HT1080 (cell line): Measurements from ENCODE around the gene DDX24. TPM values are rescaled to one million over a fixed set of nuclear protein-coding genes. Genes with fewer than 3 reads are reported as not detected.
"Not testable (repeated sequence)": the region's sequence is repeated elsewhere in the genome, so short reads cannot be mapped to it uniquely, and the experiment has no call there.

Source experiments
- DNase-seq: peaks from one replicate; pipeline ENCODE4 v3.0.0-alpha.2; 2015; ENCODE audit warnings: low read depth
- total RNA-seq: library from RNA; depleted of rRNA; stranded (reverse); fragments of >200 nt; shearing (Covaris generic); gene quantifications from 2 replicates; pipeline ENCODE4 v1.2.3, GENCODE V29; 2014

The DDX24 gene
- total RNA-seq, 1 experiment from 2014 or later, result 197 TPM

DNA sequence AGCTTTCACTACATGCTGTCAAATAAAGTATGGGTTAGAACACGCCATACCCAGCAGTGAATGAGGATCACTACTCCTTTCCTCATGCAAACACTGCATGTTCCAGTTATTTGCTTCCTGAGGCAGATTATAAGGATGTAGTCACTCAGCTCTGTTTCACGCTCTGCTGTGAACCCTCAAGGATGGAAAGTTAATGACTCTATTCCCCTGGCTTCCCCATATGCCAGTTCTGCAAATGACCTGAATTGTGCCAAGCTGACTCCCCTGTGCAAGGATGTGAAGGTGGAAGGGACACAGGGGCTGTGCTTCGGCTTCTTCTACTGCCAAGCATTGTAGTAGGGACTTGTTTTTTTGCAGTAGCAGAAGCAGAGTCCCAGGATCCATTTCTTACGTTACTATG, 6.9 kb upstream of the DDX24 start:
- DNase-seq, result no peak

DNA sequence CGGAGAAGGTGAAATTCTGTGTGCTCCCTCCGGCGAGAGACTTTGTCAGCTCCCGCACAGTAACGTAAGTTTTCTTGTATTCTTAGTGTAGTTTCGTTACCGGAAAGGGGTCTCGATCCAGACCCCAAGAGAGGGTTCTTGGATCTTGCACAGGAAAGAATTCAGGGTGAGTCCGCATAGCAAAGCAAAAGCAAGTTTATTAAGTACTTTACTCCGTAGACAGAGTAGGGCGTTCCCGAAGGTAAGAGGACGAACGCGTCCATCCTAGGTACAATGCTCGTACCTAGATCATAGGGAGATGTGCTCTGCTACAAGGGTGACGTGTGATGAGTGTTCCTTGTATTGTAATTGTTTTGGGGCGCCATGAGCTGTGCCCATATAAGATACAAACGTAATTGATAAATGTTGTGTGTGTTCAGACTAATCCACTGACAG, 401 bp upstream of the DDX24 start:
- no peak for DNase-seq

DNA sequence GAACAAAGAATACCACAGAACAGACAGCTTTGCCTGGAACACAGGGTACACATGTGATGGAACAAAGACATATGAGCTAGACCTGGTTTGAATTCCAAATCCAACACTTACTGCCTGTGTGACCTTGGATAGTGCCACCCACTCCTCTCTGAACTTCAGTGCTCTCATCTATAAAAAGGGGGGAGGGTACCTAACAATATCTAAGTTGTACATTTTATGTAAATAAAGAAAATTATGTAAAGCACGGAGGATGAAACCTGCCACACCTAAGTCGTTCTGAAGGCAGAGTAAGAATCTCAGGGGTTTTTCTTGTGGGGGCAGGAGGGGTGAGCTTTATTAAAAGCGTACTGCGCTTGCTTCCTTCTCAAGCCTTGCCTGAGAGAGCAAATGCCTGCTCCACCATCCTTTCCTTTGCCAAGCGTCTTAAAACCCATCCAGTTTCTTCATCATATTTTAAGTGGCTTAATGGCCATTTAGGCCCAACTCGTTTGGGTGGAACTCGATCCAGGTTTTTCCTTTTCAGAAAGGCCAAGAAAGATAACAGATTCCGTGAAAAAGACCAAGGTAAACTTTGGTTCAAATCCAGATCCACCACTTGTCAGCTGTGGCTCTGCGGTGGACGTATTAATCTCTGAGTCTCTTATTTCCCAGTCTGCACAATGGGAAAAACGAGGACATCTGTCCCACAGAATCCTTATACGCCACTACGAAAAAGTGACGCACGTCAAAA, 946 bp downstream of the DDX24 start:
- DNase-seq, result peak; percentile 20

DNA sequence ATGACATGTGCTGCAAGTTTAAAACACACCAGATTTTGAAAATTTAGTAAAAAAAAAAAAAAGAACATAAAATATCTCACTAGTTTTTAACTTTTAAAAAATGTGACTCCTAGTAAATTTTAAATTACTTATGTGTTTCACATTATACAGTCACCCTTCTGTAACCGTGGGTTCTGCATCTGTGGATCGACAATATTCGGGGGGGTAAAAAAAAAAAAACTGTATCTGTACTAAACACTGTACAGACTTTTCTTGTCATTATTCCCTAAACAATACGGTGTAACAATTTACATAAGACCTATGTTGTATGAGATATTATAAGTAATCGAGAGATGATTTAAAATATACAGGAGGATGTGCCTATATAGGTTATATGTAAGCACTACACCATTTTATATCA, 3.2 kb downstream of the DDX24 start:
- no peak for DNase-seq

DNA sequence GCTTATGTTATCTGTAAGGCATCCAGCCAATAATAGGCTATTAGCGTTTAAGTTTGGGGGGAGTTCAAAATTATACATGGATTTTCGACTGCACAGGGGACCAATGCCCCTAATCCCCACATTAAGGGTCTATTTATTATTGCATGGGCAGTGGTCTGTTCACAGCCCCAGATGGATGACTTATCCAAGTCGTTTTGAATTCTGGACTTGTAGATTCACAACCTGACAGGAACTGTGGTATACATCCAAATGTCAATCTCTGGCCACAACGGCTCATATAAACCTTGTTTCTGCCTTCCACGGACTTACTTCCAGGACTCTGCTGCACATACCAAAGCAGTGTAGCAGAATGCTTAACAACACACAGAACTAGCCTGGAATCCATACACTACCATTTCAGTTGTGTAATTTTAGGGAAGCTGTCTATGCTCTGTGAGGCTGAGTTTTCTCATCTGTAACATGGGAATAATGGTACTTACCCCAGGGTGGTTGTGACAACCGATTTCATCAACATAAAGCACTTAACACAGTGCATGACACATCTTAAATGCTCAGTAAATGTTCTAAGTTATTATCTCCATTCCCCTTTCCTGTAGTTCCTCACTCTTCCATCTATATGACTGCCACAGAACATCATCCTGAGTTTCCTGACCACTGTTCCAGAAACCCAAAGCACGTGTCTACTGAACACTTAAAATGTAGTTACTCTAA, 3.7 kb downstream of the DDX24 start:
- no peak for DNase-seq

DNA sequence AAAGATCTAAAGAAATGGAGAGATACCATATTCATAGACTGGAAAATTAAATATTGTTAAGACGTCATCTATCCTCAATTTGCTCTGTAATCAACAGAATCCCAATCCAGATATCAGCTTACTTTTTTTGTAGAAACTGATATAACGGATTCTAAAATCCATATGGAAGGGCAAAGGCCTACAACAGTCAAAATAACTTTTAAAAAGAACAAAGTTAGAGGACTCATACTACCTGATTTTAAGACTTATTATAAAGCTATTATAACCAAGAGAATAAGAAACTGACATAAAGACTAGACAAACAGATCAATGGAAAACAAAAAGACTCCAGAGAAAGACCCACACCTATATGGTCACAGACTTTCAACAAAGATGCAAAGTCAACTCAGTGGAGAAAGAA, 6.0 kb downstream of the DDX24 start:
- no peak for DNase-seq

DNA sequence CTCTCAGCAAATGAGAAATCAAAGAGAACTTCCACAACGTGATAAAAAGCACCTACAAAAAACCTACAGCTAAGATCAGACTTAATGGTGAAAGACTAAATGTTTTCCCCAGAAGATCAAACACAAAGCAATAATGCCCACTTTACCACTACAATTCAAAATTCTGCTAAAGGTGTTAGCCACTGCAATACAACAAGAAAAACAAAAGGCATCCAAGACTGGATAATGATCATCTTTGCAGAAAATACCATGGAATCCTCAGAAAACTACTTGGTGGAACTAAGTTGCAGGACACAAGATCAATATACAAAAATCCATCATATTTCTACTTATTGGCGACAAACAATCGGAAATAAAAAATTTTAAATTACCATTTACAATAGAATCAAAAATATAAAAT, 6.5 kb downstream of the DDX24 start:
- DNase-seq, result no peak

DNA sequence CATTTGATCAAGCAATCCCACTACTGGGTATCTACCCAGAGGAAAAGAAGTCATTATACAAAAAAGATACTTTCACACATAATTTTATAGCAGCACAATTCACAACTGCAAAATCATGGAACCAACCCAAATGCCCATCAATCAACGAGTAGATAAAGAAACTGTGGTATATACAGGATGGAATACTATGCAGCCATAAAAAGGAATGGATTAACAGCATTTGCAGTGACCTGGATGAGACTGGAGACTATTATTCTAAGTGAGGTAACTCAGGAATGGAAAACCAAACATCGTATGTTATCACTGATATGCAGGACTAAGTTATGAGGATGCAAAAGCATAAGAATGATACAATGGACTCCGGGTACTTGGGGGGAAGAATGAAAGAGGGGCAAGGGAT, 8.9 kb downstream of the DDX24 start:
- DNase-seq, result not testable (repeated sequence)

DNA sequence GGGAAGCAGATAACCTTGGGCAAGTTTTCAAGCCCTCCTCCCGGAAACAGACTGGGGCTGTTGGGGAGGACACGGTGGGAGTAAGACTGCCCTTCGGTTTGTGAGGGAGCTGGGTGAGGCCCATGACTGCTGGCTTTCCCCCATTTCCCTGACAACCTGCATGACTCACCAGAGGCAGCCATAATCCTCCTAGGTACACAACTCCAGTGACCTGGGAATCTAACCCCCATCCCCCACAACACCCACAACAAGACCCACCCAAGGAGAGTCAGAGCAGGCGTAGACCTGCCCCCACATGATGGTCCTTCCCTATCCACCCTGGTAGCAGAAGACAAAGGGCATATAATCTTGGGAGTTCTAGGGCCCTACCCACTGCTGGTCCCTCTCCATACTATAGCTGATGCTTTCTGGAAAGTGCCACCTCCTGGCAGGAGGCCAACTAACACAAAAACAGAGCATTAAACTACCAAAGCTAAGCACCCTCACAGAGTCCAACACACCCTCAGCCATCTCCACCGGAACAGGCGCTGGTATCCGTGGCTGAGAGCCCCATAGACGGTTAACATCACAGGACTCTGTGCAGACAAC, 14.8 kb downstream of the DDX24 start:
- DNase-seq, result peak; percentile 20

DNA sequence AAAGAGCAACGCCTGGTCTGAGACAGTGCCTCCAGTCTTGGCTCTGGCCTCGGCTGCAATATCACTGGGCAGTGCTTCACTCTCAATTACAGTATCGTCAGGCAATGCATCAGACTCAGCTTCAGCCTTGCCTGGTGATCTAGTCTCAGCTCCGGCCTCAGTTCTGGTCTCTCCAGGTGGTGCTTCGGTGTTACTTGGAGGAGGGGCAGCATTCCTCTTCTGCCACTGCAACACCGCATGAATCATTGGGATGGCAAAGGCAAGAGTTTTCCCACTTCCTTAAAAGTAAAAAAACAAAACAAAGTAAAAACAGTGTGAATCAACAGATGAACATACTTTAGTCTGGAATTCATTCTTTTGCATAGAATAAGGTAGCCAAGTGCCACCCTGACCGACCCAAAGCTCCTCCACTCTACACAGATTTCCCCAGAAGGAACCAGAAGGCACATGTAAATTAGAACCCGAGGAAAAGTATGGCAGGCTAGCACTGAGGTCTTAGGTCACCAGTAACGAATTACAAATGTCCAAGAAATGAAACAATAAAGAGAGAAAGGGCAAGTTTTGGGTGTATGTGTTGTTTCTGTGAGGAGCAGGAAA, 18.6 kb downstream of the DDX24 start:
- DNase-seq, result peak; percentile 89

DNA sequence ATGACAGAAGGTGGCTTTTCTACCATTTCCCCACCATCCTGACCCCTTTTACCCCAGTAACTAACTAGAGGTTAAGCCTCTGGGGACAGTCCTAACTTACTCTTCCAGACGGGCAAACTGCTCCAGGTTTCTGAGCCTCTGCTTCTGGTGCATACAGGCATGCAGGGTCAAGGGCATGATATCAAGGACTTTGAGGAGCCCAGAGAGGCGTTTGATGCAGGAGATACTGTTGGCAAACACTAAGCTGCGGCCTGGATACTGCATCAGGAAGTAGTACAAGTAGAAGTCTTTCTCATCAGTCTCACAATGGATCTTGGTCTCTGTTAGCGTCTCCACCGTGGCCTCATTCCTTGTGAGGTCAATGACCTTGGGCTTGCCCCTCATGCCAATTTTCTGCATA, 21.0 kb downstream of the DDX24 start:
- no peak for DNase-seq

DNA sequence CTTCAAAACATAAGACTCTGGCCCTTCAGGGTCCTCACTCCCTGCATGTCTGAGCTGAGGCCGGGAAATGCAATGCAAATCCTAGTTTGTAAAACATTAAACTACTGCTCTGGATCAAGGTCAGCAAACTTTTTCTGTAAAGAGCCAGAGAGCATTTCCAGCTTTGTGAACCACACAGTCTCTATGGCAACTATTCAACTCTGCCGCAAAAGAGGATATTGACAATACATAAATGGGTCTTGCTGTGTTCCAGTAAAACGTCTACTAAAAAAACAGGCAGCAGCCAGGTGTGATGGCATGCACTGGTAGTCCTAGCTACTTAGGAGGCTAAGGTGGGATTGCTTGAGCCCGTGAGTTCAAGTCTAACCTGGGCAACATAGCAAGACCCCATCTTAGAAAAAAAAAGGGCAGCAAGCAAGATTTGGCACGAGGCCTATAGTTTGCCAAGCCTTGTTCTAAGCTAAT, 22.3 kb downstream of the DDX24 start:
- no peak for DNase-seq

DNA sequence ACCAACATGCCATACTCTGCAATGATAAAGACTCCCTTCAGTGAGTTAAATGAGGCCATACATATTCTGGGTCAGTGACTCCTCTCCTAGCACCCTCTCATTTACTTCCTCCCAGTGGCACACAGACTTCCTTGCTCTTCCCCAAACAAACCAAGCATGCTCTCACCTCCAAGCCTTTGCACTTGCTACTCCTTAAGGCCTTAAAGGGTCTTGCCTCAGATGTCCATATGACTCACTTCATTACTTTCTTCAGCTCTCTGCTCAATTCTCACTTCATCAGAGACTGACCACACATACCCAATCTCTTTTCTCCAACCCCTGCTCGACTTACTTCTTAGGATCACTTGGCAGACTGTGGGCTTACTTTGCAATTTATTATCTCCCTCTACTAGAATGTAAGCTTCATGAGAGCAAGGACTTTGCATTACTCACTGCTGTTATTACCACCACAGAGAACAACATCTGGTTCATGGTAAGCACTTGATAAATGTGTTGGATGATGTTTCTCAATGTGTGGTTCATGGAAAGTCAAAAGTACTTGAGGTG, 22.8 kb downstream of the DDX24 start:
- DNase-seq, result no peak

DNA sequence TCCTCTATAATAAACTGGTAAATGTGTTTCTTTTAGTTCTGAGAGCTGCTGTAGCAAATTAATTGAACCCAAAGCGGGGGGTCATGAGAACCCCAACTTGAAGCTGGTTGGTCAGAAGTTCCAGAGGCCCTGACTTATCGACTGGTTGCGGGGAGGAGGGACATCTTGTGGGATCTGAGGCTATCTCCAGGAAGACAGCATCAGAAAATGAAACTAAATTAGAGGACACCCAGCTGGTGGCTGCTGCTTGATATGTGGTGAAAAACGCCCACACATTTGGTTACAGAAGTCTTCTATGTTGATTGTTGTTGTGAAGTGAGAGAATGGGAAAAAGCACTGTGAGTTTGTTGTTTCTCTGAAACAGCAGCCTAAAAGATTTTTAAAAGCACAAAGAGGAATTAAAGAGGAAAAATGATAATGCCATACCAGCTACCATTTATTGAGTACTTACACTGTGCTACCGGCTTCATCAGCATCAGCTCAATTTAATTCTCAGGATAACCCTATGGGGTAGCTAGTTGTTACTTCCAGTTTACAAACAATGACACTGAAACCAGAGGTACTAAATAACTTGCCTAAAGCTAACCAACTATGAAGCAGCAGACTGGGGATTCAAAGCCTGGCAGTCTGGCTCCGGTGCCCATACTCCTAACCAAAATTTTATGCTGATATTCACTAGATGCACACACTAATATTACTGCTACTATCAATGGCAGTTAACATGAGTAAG, 24.3 kb downstream of the DDX24 start:
- DNase-seq, result no peak

DNA sequence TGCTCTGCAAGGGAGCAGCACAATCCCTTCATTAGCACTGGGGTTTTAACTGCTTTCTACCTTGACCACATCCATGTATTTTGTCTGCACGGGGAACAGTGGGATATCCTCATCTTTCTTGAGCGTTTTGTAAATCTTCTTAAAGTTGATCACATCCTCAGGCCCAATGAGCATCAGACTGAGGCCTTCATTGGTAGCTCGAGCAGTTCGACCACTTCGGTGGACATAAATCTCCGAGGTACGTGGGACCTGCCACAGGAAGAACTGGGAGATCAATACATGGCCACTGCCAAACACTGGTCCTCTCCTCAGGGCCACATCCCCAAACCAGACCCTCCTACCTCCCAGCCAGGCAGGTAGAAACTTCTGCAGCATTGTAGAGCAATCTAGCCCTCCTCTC, 26.1 kb downstream of the DDX24 start:
- DNase-seq, result no peak

DNA sequence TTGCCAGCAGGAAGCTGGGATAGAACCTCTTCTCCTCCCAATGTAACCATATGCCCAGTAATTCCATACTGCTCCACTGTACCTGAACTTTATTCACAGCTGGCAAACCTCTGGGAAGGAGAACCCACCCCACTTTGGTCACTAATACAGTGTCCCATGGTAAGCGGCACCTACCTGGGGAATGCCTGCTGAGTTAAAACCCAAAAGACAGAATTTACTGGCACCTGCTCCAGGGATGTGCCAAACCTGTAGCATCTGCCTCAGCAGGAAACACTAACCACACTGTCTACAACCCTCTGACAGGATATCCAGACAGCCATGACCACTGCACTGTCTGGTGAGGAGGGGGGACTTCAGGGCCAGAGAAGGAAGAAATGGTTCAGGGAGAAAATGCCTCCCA, 26.6 kb downstream of the DDX24 start:
- no peak for DNase-seq

DNA sequence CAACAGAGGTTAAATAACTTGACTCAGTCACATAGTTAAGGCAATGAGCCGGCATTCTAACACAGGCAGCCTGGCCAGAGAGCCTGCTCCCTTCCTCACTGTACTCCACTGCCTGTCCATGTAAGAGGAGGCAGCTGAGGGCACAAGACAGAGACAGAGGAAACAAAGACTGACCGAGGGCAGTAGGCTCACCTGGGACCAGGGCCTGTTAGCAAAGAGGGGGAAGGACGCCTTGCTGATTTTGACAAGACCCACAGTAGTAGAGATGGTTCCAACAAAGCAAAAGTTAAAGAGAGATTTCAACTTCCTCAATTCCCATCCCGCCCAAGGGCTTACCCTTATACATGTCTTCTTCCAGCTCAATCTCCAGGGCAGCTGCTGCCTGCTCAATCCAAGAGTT, 28.3 kb downstream of the DDX24 start:
- no peak for DNase-seq

DNA sequence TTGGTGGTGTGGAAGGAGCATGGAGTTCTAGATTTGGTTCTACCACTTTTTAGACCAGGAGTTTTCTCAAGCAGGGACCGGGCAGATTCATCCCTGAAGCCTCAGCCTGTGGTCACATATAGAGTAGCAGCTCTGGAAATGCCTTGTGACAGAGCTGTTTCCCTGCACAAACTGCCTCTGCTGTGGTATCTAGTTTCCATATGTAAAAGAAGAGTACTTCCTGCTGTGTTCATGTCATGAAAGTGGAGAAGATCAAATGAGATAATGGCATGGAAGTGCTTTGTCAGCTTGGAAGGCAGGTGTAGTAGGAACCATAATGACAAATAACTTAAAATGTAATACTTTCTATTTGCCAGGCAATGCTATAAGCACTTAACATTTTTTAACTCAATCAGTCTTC, 28.8 kb downstream of the DDX24 start:
- no peak for DNase-seq

DNA sequence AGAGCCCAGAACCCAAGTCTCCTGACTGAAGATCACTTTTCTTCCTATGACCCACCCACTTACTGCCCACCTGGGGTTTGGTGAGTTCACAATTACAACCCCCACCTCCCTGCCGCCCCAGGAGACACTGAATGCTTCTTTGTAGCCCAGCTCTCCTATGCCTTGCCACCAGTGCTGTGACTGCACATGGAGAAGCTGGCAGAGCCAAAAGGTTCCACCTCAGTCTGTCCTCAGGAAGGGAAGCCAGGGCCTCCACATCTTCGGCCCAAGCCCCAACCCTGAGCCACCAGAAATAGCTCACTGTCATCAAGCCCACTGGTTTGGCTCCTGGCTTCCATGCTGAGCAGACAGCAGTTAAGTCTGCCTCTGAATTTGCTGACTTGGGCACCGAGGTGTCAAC, 29.2 kb downstream of the DDX24 start:
- no peak for DNase-seq

DNA sequence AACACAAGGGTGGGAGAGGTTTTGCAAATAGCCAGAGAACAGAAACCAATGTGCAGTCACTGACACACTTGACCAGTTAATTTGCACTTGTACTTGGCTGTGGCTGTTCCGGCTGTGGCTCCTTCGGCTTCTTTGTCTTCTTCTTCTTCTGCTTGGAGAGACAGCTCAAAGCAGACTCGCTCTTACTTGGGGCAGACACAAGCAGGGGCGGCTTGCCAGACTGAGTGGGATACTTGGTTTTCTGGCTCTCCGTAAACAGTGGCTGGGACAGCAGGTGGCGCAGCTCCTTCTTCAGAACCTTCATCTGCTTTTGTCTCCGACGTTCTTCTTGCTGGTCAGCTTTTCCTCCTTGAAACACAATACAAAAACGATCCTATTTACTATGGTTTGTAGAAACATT, 29.9 kb downstream of the DDX24 start:
- DNase-seq, result peak; percentile 23

DNA sequence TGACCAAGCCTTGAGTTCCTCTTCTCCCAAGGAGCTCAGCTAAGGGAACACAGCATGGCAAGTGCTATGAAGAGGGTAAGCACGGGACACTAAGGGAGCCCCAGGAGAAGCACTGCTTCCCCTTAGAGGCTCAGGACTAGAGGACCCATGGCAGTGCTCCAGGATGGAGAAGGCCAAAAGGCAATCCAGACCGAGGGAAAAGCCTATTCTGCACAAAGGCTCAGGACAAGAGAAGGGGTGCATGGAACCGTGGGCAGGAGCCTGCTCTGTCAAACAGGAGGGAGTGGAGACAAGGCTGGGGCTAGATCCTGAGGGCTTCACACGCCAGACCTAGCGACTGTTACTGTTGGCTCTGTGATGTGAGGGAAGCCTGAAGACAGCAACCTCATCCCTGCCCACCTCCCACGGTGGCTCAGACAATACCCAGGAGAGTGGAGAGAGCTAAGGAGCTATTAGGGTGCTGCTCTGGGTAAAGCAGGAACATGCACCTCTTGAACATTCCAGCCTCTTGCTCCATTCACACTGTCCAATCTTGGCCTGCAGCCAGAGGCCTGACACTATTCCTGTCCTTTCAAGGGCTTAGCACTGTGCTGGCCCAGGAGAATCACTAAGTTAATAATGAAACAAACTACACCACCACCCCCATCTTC, 30.6 kb downstream of the DDX24 start:
- no peak for DNase-seq
